HepG2 (cell line): ENCODE data around the gene GAREM1. TPM values are rescaled to one million over a fixed set of nuclear protein-coding genes. Genes with fewer than 3 reads are reported as not detected.

Experiments
- ATAC-seq: fragments of 200-7000 bp; cut with Tn5 transposase; 3 replicates; pipeline ENCODE4 v1.9.1; 2020; ENCODE audit warnings: mild to moderate bottlenecking, moderate library complexity
- BruUV-seq: library from RNA; stranded (reverse); fragments of 400-500 nt; replicated peaks from 2 replicates; lab custom pipeline; 2021; lab: Mats Ljungman, UMichigan
- CTCF ChIA-PET: fragments of 300-600 bp; formaldehyde crosslinking; extraction: SDS; loops from one replicate; lab custom pipeline; 2021; ENCODE audit warnings: low total read pairs, inconsistent platforms, low intra/inter-chr PET ratio; lab: Yijun Ruan, JAX
- POLR2A ChIA-PET: fragments of 350-600 bp; sonication (Branson Sonifier 250); formaldehyde crosslinking; loops from one replicate; lab custom pipeline; 2020; ENCODE audit warnings: antibody characterized with exemption, inconsistent platforms; lab: Yijun Ruan, JAX
- DNase-seq: peaks from one replicate; pipeline ENCODE4 v3.0.0-alpha.2; 2015; ENCODE audit warnings: low spot score
- FAIRE-seq: peaks from 3 replicates; lab custom pipeline; 2011; peaks lifted over from hg19 to GRCh38; lab: Jason Lieb, UNC
- H2AFZ ChIP-seq: one replicate; pipeline ENCODE4 v1.6.1; 2011; ENCODE audit warnings: low read length, inconsistent platforms
- H3K27ac ChIP-seq: fragments of 300-600 bp; 3 replicates; pipeline ENCODE4 v1.8.0; 2011; ENCODE audit warnings: mixed run types, mild to moderate bottlenecking, mixed read lengths, low read length, inconsistent platforms; ENCODE audit not compliant: insufficient read depth; ENCODE audit errors: extremely low read length
- H3K27me3 ChIP-seq, 2 experiments: fragments of 200-600 bp in 1 of 2; 2 replicates in 1 of 2; 3 replicates in 1 of 2; pipeline versions ENCODE4 v1.6.0 to v1.8.0; 2011; ENCODE audit warnings: low read length in 2 of 2, mild to moderate bottlenecking in 2 of 2, moderate library complexity in 2 of 2, inconsistent platforms in 1 of 2; ENCODE audit not compliant: insufficient read depth in 2 of 2, control insufficient read depth in 1 of 2
- H3K36me3 ChIP-seq, 2 experiments: fragments of 200-600 bp in 1 of 2; replicated peaks in 1 of 2; 2 replicates in 1 of 2; 3 replicates in 1 of 2; pipeline versions ENCODE4 v1.5.1 to v1.8.0; 2011; ENCODE audit warnings: low read length in 2 of 2, inconsistent platforms in 1 of 2; ENCODE audit not compliant: insufficient read depth in 2 of 2, control insufficient read depth in 1 of 2
- H3K4me1 ChIP-seq: 2 replicates; pipeline ENCODE4 v1.5.1; 2012; ENCODE audit warnings: low read length, inconsistent platforms; ENCODE audit not compliant: insufficient read depth
- H3K4me2 ChIP-seq: 2 replicates; pipeline ENCODE4 v1.6.0; 2011; ENCODE audit warnings: low read depth, low read length, inconsistent platforms
- H3K4me3 ChIP-seq, 3 experiments: fragments of 200-600 bp in 1 of 3; sonication (generic), shearing (Covaris generic) in 1 of 3; replicated peaks in 1 of 3; 2 replicates each; pipeline ENCODE4 v1.5.1; 2011 to 2016; ENCODE audit warnings: low read length in 3 of 3, inconsistent platforms in 2 of 3, low read depth in 2 of 3, mild to moderate bottlenecking in 2 of 3, control low read depth in 1 of 3, mixed read lengths in 1 of 3; ENCODE audit not compliant: insufficient read depth in 1 of 3
- H3K79me2 ChIP-seq: one replicate; pipeline ENCODE4 v1.6.1; 2011; ENCODE audit warnings: low read length, inconsistent platforms; ENCODE audit not compliant: insufficient read depth
- H3K9ac ChIP-seq: 2 replicates; pipeline ENCODE4 v1.6.0; 2011; ENCODE audit warnings: mild to moderate bottlenecking, low read depth, low read length, inconsistent platforms; ENCODE audit not compliant: insufficient read depth
- H3K9me3 ChIP-seq: 2 replicates; pipeline ENCODE4 v1.5.1; 2012; ENCODE audit warnings: mild to moderate bottlenecking, low read length
- H4K20me1 ChIP-seq: 2 replicates; pipeline ENCODE4 v1.6.0; 2011; ENCODE audit warnings: inconsistent platforms, mild to moderate bottlenecking, low read length, moderate library complexity; ENCODE audit not compliant: insufficient read depth
- BATF2 ChIP-seq: sonication (generic); formaldehyde crosslinking; IDR thresholded peaks from 2 replicates; pipeline ENCODE4 v1.8.0; 2022; ENCODE audit warnings: mild to moderate bottlenecking, missing genetic modification reagents, moderate library complexity
- KDM5B ChIP-seq: sonication (generic); formaldehyde crosslinking; IDR thresholded peaks from 2 replicates; pipeline ENCODE4 v1.4.0; 2020; ENCODE audit warnings: missing genetic modification reagents, mild to moderate bottlenecking, borderline replicate concordance
- SMARCC2 ChIP-seq: fragments of 450-650 bp; IDR thresholded peaks from 2 replicates; pipeline ENCODE4 v1.6.1; 2017; ENCODE audit warnings: antibody characterized with exemption, mild to moderate bottlenecking
- SRF ChIP-seq: IDR thresholded peaks from 2 replicates; pipeline ENCODE4 v1.6.1; 2011; ENCODE audit warnings: mild to moderate bottlenecking, low read depth, low read length, moderate library complexity
- THRA ChIP-seq: sonication (generic); formaldehyde crosslinking; IDR thresholded peaks from 2 replicates; pipeline ENCODE4 v1.4.0; 2020; ENCODE audit warnings: missing genetic modification reagents, borderline replicate concordance
- ZKSCAN8 ChIP-seq: IDR thresholded peaks from 2 replicates; pipeline ENCODE4 v1.6.1; 2016; ENCODE audit warnings: borderline replicate concordance, missing genetic modification reagents, missing compliant biosample characterization
- ZNF605 ChIP-seq: sonication (generic); formaldehyde crosslinking; IDR thresholded peaks from 2 replicates; pipeline ENCODE4 v1.8.0; 2022; ENCODE audit warnings: mild to moderate bottlenecking, missing genetic modification reagents
- ZNF691 ChIP-seq: sonication (generic); formaldehyde crosslinking; IDR thresholded peaks from 2 replicates; pipeline ENCODE4 v1.4.0; 2020; ENCODE audit warnings: missing genetic modification reagents, low read depth, mild to moderate bottlenecking, borderline replicate concordance
- ZNF775 ChIP-seq: sonication (generic); formaldehyde crosslinking; IDR thresholded peaks from 2 replicates; pipeline ENCODE4 v1.4.0; 2020; ENCODE audit warnings: missing genetic modification reagents, mild to moderate bottlenecking, moderate library complexity, borderline replicate concordance
- WGBS: methylation state at CpG from one replicate; pipeline ENCODE4 v1.1.6; 2017; ENCODE audit warnings: low lambda C conversion rate; 5-methylcytosine and 5-hydroxymethylcytosine counted together
- in situ Hi-C: cut with HindIII; loops from 2 replicates; pipeline ENCODE4 v1.10.0; 2017; ENCODE audit warnings: low pct_unique_long_range_greater_than_20kb; ENCODE audit not compliant: extremely low pct_ligation_motif_present
- intact Hi-C: fragments of 100-400 bp; cut with micrococcal nuclease; formaldehyde crosslinking; loops from one replicate; pipeline ENCODE4 v1.10.0; 2022; ENCODE audit not compliant: unreplicated experiment
- polyA plus RNA-seq, 8 experiments: library from polyadenylated mRNA; depleted of rRNA in 3 of 8; stranded (reverse) in 7 of 8; unstranded in 1 of 8; fragments of >200 nt; fragmentation: Illumina TruSeq in 4 of 8; extraction: Trizol in 4 of 8; gene quantifications; 2 replicates each; pipeline versions ENCODE4 v1.2.1 to v1.2.3, GENCODE V29; 2011 to 2016; ENCODE audit warnings: low read depth in 4 of 8, missing spikeins in 1 of 8, mixed read lengths in 1 of 8; ENCODE audit not compliant: insufficient read depth in 1 of 8
- total RNA-seq, 5 experiments: library from RNA; depleted of rRNA; stranded (reverse); fragments of >200 nt; fragmentation: Illumina TruSeq; extraction: Trizol; gene quantifications; 2 replicates each; pipeline ENCODE4 v1.2.3, GENCODE V29; 2016; ENCODE audit warnings: low read depth in 1 of 5
- TF ChIP-seq, protein P1 (sequence below): sonication (generic); formaldehyde crosslinking; IDR thresholded peaks from 2 replicates; pipeline ENCODE4 v1.4.0; 2020; ENCODE audit warnings: mild to moderate bottlenecking, missing genetic modification reagents
- TF ChIP-seq, protein P2 (sequence below): sonication (generic); formaldehyde crosslinking; IDR thresholded peaks from 2 replicates; pipeline ENCODE4 v1.4.0; 2020; ENCODE audit warnings: missing genetic modification reagents
- TF ChIP-seq, protein P3 (sequence below): sonication (generic); formaldehyde crosslinking; IDR thresholded peaks from 2 replicates; pipeline ENCODE4 v1.5.0; 2020; ENCODE audit warnings: mild to moderate bottlenecking, missing genetic modification reagents

Gene GAREM1
- total and polyA plus RNA-seq, 2 of the 13 experiments (the other 11 are each of a cell fraction or from before 2014, with no cell fraction given): 2.5 to 2.9 TPM

GRCh38 chr18:32274307-32274706 lies 196.4 kb downstream of the GAREM1 start:
- ChIA-PET POLR2A (no interaction called here), CTCF (no interaction called here)
- H3K36me3 ChIP-seq: no peaks in the 10 kb centered on the region
- DNase-seq: no peak
- no peak overlapping the region for H2AFZ ChIP-seq
- H3K27me3 ChIP-seq: no peaks in the 10 kb centered on the region
- no peak overlapping the region for H3K4me3 ChIP-seq
- H3K27ac ChIP-seq: no peak overlapping the region
- peaks cover 21% of the 10 kb centered on the region for H3K4me1 ChIP-seq
- intact Hi-C loops: no loop called here
- H3K79me2 ChIP-seq: no peaks in the 10 kb centered on the region
- FAIRE-seq: no peak
- no peak overlapping the region for H3K4me2 ChIP-seq
- H3K9ac ChIP-seq: no peak overlapping the region
- BruUV-seq: no TSS peak
- H4K20me1 ChIP-seq: no peaks in the 10 kb centered on the region
- 98% methylated on average over 7 of the region's 7 CpGs for WGBS
- no peaks in the 10 kb centered on the region for H3K9me3 ChIP-seq
- no peak for ATAC-seq
- in situ Hi-C loops: loop anchor here (5.0 kb wide), 1 partner anchor 278 kb away; no protein-coding TSS in a partner anchor
- TF ChIP-seq, protein P1, sequence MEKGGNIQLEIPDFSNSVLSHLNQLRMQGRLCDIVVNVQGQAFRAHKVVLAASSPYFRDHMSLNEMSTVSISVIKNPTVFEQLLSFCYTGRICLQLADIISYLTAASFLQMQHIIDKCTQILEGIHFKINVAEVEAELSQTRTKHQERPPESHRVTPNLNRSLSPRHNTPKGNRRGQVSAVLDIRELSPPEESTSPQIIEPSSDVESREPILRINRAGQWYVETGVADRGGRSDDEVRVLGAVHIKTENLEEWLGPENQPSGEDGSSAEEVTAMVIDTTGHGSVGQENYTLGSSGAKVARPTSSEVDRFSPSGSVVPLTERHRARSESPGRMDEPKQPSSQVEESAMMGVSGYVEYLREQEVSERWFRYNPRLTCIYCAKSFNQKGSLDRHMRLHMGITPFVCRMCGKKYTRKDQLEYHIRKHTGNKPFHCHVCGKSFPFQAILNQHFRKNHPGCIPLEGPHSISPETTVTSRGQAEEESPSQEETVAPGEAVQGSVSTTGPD (CRISPR knock-in tag): no peak
- TF ChIP-seq ZNF691: no peak
- TF ChIP-seq SMARCC2: no peak
- no peak for TF ChIP-seq THRA (CRISPR knock-in tag)
- TF ChIP-seq, protein P2, sequence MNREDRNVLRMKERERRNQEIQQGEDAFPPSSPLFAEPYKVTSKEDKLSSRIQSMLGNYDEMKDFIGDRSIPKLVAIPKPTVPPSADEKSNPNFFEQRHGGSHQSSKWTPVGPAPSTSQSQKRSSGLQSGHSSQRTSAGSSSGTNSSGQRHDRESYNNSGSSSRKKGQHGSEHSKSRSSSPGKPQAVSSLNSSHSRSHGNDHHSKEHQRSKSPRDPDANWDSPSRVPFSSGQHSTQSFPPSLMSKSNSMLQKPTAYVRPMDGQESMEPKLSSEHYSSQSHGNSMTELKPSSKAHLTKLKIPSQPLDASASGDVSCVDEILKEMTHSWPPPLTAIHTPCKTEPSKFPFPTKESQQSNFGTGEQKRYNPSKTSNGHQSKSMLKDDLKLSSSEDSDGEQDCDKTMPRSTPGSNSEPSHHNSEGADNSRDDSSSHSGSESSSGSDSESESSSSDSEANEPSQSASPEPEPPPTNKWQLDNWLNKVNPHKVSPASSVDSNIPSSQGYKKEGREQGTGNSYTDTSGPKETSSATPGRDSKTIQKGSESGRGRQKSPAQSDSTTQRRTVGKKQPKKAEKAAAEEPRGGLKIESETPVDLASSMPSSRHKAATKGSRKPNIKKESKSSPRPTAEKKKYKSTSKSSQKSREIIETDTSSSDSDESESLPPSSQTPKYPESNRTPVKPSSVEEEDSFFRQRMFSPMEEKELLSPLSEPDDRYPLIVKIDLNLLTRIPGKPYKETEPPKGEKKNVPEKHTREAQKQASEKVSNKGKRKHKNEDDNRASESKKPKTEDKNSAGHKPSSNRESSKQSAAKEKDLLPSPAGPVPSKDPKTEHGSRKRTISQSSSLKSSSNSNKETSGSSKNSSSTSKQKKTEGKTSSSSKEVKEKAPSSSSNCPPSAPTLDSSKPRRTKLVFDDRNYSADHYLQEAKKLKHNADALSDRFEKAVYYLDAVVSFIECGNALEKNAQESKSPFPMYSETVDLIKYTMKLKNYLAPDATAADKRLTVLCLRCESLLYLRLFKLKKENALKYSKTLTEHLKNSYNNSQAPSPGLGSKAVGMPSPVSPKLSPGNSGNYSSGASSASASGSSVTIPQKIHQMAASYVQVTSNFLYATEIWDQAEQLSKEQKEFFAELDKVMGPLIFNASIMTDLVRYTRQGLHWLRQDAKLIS (CRISPR knock-in tag): no peak
- no peak for TF ChIP-seq KDM5B (CRISPR knock-in tag)
- TF ChIP-seq, protein P3, sequence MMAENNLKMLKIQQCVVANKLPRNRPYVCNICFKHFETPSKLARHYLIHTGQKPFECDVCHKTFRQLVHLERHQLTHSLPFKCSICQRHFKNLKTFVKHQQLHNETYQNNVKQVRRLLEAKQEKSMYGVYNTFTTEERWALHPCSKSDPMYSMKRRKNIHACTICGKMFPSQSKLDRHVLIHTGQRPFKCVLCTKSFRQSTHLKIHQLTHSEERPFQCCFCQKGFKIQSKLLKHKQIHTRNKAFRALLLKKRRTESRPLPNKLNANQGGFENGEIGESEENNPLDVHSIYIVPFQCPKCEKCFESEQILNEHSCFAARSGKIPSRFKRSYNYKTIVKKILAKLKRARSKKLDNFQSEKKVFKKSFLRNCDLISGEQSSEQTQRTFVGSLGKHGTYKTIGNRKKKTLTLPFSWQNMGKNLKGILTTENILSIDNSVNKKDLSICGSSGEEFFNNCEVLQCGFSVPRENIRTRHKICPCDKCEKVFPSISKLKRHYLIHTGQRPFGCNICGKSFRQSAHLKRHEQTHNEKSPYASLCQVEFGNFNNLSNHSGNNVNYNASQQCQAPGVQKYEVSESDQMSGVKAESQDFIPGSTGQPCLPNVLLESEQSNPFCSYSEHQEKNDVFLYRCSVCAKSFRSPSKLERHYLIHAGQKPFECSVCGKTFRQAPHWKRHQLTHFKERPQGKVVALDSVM: no peak
- no peak for TF ChIP-seq BATF2 (CRISPR knock-in tag)
- TF ChIP-seq ZNF775 (CRISPR knock-in tag): no peak
- TF ChIP-seq ZNF605 (CRISPR knock-in tag): no peak
- TF ChIP-seq SRF: no peak
- no peak for TF ChIP-seq ZKSCAN8
